ENCODE data around the gene SMYD3.

Gene SMYD3

GRCh38 chr1:246261639-246262038 is 245.4 kb downstream of the SMYD3 start:
- no peak for TF ChIP-seq TAF1 (IDR thresholded peaks at IDR 0.05; ENCODE audit: borderline replicate concordance, insufficient read depth, low read length)
- no peak for TF ChIP-seq REST (IDR thresholded peaks at IDR 0.05; ENCODE audit: insufficient read depth in 1 of 2, low read depth in 2 of 2, low read length in 2 of 2)
- no peak for TF ChIP-seq SIN3A (IDR thresholded peaks at IDR 0.05; ENCODE audit: borderline replicate concordance, insufficient read depth, low read length)
- no peak for TF ChIP-seq FOXP2 (optimal IDR thresholded peaks at IDR 0.05; ENCODE audit: borderline replicate concordance, extremely low read depth, extremely low read length, insufficient read depth)
- TF ChIP-seq POLR2AphosphoS5 (IDR thresholded peaks at IDR 0.05; ENCODE audit: low read depth, low read length), result no peak

GRCh38 chr1:246258250-246258649 is 248.8 kb downstream of the SMYD3 start:
- TF ChIP-seq SIN3A (IDR thresholded peaks at IDR 0.05; ENCODE audit: borderline replicate concordance, insufficient read depth, low read length) (no peak), FOXP2 (optimal IDR thresholded peaks at IDR 0.05; ENCODE audit: borderline replicate concordance, extremely low read depth, extremely low read length, insufficient read depth) (no peak), REST (IDR thresholded peaks at IDR 0.05; ENCODE audit: insufficient read depth in 1 of 2, low read depth in 2 of 2, low read length in 2 of 2) (no peak), TAF1 (IDR thresholded peaks at IDR 0.05; ENCODE audit: borderline replicate concordance, insufficient read depth, low read length) (no peak), POLR2AphosphoS5 (IDR thresholded peaks at IDR 0.05; ENCODE audit: low read depth, low read length) (no peak)

GRCh38 chr1:246255773-246256172 is 251.3 kb downstream of the SMYD3 start:
- TF ChIP-seq POLR2AphosphoS5 (IDR thresholded peaks at IDR 0.05; ENCODE audit: low read depth, low read length) (no peak), REST (IDR thresholded peaks at IDR 0.05; ENCODE audit: insufficient read depth in 1 of 2, low read depth in 2 of 2, low read length in 2 of 2) (no peak), TAF1 (IDR thresholded peaks at IDR 0.05; ENCODE audit: borderline replicate concordance, insufficient read depth, low read length) (no peak), SIN3A (IDR thresholded peaks at IDR 0.05; ENCODE audit: borderline replicate concordance, insufficient read depth, low read length) (no peak), FOXP2 (optimal IDR thresholded peaks at IDR 0.05; ENCODE audit: borderline replicate concordance, extremely low read depth, extremely low read length, insufficient read depth) (no peak)

- TF ChIP-seq POLR2AphosphoS5 (IDR thresholded peaks at IDR 0.05; ENCODE audit: low read depth, low read length), result no peak
Measured at GRCh38 chr1:246254854-246255253, 252.2 kb downstream of the SMYD3 start.

GRCh38 chr1:246246430-246246829 is 260.6 kb downstream of the SMYD3 start:
- TF ChIP-seq SIN3A (IDR thresholded peaks at IDR 0.05; ENCODE audit: borderline replicate concordance, insufficient read depth, low read length) (no peak), FOXP2 (optimal IDR thresholded peaks at IDR 0.05; ENCODE audit: borderline replicate concordance, extremely low read depth, extremely low read length, insufficient read depth) (no peak), REST (IDR thresholded peaks at IDR 0.05; ENCODE audit: insufficient read depth in 1 of 2, low read depth in 2 of 2, low read length in 2 of 2) (no peak), TAF1 (IDR thresholded peaks at IDR 0.05; ENCODE audit: borderline replicate concordance, insufficient read depth, low read length) (no peak), POLR2AphosphoS5 (IDR thresholded peaks at IDR 0.05; ENCODE audit: low read depth, low read length) (no peak)
